Measurements from ENCODE around the gene SLC16A2.

The SLC16A2 gene

GRCh38 chrX:74421036-74421739 is at the start of gene SLC16A2:
TSS of gene SLC16A2 (plus strand) at chrX:74421493. CDS start at chrX:74421638, 145 bp downstream.
- peak; percentile 23 for DNase-seq

- no peak for DNase-seq
These were observed 49.0 kb upstream of the SLC16A2 start for GRCh38 chrX:74372272-74372671.

GRCh38 chrX:74377282-74377681 is 44.0 kb upstream of the SLC16A2 start:
- DNase-seq: no peak

GRCh38 chrX:74382613-74383012 is 38.7 kb upstream of the SLC16A2 start:
- peak; percentile 50 for DNase-seq

GRCh38 chrX:74383611-74384010 is 37.7 kb upstream of the SLC16A2 start:
- DNase-seq: no peak

- DNase-seq: no peak
These were observed 32.1 kb upstream of the SLC16A2 start for GRCh38 chrX:74389016-74389722.

- DNase-seq: no peak
These were observed 25.7 kb upstream of the SLC16A2 start for GRCh38 chrX:74395556-74395955.

GRCh38 chrX:74405973-74406489 is 15.3 kb upstream of the SLC16A2 start:
- no peak for DNase-seq

GRCh38 chrX:74408304-74408703 is 13.0 kb upstream of the SLC16A2 start:
- no peak for DNase-seq

- peak; percentile 3 for DNase-seq
These were observed 1.5 kb upstream of the SLC16A2 start for GRCh38 chrX:74419864-74420195.

GRCh38 chrX:74420196-74421035 is 877 bp upstream of the SLC16A2 start:
- DNase-seq: peak; percentile 6

- no peak for DNase-seq
These were observed 553 bp downstream of the SLC16A2 start for GRCh38 chrX:74421740-74422352.

- DNase-seq: peak; percentile 7
These were observed 1.4 kb downstream of the SLC16A2 start for GRCh38 chrX:74422576-74423288.

- DNase-seq: no peak
These were observed 2.2 kb downstream of the SLC16A2 start for GRCh38 chrX:74423289-74423998.

GRCh38 chrX:74426071-74426470 is 4.8 kb downstream of the SLC16A2 start:
- no peak for DNase-seq

GRCh38 chrX:74426615-74427014 is 5.3 kb downstream of the SLC16A2 start:
- DNase-seq: no peak

GRCh38 chrX:74431797-74432196 is 10.5 kb downstream of the SLC16A2 start:
- no peak for DNase-seq

- DNase-seq: no peak
These were observed 13.0 kb downstream of the SLC16A2 start for GRCh38 chrX:74434336-74434735.

GRCh38 chrX:74437530-74437929 is 16.2 kb downstream of the SLC16A2 start:
- no peak for DNase-seq

- DNase-seq: no peak
These were observed 17.5 kb downstream of the SLC16A2 start for GRCh38 chrX:74438764-74439163.

GRCh38 chrX:74445099-74445498 is 23.8 kb downstream of the SLC16A2 start:
- no peak for DNase-seq

- DNase-seq: no peak
These were observed 25.6 kb downstream of the SLC16A2 start for GRCh38 chrX:74446876-74447275.
